Forelimb muscle (tissue), 1 donor: ENCODE results near the gene FCHO1. TPM values are rescaled to one million over a fixed set of nuclear protein-coding genes. Genes with fewer than 3 reads are reported as not detected.
"Not testable (repeated sequence)": the region's sequence is repeated elsewhere in the genome, so short reads cannot be mapped to it uniquely, and the experiment has no call there.

Experiments used
- DNase-seq: peaks from one replicate; pipeline ENCODE4 v3.0.0-alpha.2; 2013; ENCODE audit warnings: low read depth
- polyA plus RNA-seq: library from polyadenylated mRNA; unstranded; fragments of 120-200 nt; gene quantifications from one replicate; pipeline ENCODE4 v1.2.1, GENCODE V29; 2013; ENCODE audit not compliant: insufficient read length

Gene FCHO1
- polyA plus RNA-seq, 1 donor, result 0.83 TPM

DNA sequence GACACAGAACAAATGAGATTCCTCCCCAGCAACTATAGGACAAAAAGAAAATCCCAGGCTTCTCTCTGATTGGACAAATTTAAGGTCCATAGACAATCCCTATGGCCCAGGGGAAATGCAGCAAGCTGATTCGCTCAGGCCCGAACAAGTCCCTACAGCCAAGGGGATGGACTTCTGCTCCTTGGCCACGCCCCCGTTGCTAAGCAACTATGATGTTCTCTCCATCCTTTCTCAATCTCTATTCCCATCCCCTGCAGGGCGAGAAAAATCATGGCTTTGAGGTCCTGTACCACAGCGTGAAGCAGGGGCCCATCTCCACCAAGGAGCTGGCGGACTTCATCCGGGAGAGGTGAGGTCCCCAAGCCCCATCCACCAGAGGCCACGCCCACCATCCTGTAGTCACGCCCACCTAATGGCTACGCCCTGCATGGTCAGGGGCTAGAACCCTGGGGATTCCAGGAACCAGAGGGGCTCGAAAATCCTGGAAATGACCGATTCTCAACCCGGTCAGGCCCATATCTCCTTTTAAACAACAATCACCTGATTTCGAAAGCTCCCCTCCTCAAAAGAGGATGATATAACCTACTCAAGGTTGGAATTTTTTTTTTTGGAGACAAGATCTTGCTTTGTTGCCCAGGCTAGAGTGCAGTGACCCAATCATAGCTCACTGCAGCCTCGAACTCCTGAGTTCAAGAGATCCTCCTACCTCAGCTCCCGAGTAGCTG lies 11.4 kb downstream of the FCHO1 start:
- DNase-seq, result no peak

DNA sequence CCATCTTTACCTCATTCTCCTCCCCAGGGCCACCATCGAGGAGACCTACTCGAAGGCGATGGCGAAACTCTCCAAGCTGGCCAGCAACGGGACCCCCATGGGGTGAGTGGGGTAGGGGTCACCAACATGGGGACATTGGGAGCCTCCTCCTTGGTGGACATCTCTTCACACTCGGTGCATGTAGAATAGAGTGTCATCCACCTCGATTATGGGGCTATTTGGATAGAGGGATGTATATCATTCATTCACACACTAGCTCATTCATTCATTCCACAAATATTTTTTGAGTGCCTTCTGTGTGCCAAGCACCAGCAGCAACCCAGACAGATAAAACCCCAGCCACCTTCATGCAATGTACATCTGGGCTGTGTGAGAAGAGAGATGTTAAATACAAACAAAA lies 13.1 kb downstream of the FCHO1 start:
- DNase-seq, result no peak

DNA sequence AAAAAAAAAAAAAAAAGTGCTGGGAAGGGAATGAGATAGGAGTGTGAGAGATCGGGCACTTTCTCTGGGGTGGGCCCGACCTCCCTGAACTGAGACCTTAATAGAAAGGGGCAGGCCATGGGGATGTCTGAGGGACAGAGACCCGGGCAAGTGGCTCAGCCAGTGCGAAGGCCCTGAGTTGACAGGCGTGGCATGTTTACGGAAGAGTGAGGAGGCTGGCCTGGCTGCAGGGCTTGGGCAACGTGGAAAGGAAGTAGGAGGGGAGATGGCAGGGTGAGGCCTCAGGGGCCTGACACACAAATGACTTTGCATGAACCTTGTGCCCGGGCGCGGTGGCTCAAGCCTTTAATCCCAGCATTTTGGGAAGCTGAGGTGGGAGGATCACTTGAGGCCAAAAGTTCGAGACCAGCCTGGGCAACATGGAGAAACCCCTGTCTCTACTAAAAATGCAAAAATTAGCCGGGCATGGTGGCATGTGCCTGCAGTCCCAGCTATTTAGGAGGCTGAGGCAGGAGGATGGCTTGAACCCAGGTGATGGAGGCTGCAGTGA lies 13.9 kb downstream of the FCHO1 start:
- no peak for DNase-seq

DNA sequence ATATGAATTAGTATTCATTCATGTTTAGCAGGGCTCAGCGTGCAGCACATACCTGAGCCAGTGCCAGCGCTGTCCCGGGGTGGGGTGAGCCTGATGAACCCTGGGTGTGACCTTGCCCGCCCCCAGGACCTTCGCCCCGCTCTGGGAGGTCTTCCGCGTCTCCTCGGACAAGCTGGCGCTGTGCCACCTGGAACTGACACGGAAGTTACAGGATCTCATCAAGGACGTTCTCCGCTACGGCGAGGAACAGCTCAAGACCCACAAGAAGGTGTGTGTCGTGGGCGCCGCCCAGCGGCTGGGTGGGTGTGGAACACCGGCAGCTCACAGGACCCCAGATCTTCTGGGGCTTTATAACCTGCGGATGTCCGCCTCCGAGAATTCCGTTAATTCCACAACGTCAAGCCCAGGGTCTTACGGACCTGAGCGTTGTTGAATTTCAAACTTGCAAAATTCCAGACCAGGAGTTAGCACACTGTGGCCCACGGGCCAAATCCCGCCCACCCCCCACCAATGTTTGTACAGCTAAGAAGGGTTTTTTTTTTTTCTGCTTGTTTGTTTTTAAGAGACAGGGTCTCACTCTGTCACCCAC lies 15.4 kb downstream of the FCHO1 start:
- DNase-seq, result no peak

DNA sequence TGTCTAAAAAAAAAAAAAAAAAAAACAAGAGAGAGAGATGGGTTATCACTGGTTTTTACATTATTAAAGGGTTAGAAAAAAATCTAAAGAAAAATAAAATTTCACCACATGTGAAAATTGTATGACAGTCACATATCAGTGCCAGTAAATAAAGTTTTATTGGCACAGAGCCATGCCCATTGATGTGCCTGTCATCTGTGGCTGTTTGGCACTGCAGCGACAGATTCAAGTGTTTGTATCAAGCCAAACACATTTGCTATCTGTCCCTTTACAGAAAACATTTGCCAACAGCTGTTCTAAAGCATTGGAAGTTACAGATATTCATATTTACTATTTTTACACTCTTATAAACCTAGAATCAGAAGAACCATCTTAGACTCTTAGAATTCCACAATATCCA lies 16.3 kb downstream of the FCHO1 start:
- DNase-seq, result no peak

DNA sequence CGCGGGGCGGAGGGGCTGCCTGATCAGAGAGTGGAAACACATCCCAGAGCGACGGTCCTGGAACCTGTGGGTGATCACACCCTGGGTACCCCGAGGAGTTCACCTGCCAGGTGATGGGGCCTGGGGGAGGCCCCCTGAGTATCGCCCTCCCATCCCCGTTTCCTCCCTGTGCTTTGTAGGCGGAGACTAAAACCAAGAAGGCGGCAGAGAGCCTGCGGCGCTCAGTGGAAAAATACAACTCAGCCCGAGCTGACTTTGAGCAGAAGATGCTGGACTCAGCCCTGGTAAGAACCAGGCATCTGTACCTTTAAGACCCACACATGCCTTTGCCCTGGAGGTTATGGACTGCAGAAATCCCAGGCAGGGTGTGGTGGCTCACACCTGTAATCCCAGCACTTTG lies 19.3 kb downstream of the FCHO1 start:
- DNase-seq, result no peak

DNA sequence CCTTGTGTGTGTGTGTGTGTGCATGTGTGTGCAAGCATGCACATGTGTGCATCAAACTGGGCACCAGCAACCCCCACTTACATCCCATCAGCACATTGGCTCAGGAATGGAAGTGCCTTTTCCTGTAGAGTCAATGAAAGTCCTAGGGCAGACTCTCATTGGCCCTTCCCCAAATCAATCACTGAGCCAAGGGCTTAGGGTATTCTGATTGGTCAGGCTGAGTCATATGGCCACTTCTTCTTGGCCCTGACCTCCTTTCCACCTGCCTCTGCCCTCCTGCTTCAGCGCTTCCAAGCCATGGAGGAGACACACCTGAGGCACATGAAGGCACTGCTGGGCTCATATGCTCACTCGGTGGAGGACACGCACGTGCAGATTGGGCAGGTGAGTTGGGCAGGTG lies 20.9 kb downstream of the FCHO1 start:
- DNase-seq, result no peak

DNA sequence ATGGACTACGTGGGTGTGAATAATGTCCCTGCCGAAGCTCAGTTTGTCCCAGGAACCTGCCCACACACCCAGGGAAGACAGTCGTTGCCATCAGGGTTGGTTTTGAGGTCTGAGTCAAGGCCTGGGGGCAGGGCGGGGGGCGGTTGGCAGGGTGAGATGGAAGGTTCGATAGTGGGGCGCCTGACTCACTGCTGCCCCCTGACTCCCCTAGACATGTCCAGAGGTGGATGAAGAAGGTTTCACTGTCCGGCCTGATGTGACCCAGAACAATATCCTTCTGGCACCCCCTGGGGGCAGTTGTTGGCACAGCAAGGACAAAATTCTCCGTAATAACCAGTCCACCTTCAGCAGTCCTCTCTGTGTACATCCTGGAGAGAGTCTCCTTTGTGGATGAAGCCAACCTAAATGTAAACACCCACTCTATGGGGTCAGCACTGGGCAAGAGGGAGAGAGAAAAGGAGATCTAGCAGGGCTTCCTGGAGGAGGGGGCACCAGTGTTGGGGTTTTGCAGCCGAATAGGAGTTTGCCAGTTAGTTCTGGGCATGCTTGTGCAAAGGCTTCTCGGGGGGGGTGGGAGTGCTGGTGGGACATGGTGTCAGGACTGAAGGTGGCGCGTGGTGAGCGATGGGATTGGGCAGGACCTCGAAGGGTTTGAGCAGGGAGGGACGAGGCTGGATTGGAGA lies 24.1 kb downstream of the FCHO1 start:
- no peak for DNase-seq

DNA sequence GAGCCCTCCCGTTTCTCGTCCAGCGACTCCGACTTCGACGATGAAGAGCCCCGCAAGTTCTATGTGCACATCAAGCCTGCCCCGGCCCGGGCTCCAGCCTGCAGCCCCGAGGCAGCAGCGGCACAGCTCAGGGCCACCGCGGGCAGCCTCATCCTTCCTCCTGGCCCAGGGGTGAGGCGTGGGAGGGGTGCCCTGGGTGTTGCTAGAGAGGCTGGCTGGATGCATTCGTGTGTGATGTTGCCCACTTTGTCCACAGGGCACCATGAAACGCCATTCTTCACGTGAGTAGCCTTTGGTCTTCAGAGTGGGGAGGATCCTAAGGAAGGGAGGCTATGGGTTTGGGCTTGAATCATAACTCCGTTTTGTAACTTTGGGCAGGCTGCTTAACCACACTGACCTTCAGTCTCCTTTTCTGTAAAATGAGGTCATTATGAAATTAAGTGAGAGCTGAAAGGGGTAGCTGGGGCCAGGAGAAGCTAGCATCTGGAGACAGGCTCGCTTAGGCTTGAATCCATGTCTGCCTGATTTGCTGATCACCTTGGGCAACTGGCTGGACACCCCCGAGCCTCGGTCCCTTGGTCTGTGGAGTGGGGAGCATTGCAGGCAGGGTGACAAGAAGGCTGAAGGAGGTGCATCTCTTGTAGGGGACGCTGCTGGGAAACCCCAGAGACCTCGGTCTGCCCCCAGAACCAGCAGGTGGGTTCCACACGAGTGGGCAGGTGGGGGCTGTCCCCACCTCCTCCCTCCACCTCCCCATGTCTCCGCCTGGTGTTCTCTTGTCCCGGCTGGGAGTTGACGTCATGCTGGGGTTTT lies 24.9 kb downstream of the FCHO1 start:
- no peak for DNase-seq

DNA sequence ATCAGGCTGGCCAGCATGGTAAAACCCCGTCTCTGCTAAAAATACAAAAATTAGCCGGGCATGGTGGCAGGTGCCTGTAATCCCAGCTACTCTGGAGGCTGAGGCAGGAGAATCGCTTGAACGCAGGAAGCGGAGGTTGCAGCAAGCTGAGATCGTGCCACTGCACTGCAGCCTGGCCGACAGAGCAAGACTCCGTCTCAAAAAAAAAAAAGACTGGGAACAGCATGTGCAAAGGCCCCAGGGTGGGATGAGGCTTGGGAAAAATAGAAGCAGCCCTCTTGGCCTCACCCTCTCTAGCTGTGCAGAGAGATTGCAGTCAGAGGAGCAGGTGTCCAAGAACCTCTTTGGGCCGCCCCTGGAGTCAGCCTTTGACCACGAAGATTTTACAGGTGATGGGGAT lies 26.6 kb downstream of the FCHO1 start:
- DNase-seq, result not testable (repeated sequence)

DNA sequence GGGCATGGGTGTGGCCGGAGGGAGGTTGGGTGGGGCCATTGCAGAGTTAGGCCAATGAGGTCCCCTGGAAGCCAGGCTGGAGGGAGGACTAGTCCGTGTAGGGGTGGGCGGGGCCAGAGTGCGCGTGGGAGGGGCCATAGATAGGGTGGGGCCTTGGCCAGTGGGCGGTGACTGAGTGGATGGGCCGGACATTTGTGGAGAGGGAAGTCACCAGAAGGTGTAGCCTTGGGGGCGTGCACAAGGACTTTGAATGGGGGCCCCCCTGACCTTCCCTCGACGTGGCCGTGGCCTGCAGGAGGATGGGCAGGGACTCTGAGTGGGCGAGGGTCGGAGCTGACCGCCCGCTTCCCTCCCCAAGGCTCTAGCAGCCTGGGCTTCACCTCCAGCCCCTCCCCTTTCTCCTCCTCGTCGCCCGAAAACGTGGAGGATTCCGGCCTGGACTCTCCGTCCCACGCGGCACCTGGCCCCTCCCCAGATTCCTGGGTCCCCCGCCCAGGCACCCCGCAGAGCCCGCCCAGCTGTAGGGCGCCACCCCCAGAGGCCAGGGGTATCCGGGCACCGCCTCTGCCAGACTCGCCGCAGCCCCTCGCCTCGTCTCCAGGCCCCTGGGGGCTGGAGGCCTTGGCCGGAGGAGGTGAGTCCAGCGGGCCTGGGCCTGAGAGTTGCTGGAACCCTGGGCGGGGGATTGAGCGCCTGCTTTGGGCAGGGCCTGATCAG lies 27.1 kb downstream of the FCHO1 start:
- no peak for DNase-seq

DNA sequence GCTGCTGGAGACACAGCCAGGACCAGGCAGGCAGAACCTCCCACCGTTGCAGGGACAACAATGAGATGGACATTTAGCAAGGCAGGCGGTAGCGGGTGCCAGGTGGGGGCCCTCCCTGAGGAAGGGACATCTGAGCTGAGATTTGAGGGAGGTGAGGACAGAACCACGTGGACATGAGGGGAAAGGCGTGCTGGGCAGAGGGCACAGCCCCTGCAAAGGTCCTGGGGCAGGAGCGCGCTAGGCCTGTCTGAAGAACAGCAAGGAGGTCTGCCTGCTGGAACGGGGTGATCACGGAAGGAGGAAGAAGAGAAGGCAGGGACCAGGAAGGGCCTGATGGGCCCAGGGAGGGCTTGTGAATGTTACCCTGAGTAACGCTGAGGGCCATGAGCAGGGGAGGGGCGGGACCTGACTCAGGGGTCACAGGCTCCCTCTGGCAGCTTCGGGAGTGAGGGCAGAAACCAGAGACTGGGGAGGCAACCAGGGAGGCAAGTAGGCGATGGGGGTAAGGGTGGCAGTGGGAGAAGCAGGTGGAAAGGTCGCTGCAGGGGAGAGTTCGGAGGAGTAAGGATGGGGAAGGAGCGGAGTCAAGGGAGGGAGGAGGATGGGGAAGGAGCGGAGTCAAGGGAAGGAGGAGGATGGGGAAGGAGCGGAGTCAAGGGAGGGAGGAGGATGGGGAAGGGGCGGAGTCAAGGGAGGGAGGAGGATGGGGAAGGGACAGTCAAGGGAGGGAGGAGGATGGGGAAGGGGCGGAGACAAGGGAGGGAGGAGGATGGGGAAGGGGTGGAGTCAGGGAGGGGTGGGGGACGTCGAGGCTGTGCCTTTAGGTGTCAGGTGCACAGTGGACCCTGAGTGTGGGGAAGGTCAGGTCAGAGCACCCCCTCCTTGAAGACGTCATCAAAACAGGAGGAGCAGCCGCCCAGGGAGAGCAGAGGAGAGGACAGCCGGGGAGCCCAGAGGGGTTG lies 28.0 kb downstream of the FCHO1 start:
- no peak for DNase-seq

DNA sequence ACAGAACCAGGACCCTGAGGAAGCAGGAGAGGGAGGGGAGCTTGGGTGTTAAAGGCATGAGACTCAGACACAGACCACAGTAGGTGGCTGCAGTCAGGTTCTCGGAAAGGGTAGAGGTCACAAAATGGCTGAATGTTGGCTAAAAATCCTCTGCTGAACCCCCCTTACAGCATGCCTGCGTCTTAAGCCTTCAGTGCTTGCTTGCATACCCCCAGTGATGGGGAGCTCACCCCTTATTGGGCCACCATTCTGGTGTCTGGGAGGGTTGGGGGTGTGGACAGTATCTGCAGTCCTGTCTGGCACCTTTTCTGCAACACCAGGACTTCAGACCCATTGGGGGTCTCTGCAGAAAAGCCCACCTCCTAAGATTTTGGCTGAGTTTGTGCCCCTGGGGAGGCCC lies 29.5 kb downstream of the FCHO1 start:
- DNase-seq, result no peak

DNA sequence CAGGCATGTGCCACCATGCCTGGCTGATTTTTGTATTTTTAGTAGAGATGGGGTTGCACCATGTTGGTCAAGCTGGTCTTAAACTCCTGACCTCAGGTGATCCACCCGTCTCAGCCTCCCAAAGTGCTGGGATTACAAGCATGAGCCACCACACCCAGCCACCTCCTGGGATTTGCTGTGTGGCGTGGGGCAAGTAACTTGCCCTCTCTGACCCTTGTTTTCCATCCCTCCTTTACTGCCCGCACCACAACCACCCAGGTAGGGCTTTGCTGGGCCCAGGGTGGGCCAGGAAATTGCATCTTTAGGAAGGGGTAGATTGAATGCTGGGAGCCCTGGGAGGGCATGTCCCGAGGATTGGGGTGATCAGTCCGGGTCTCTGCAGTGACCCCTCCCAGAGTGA lies 32.4 kb downstream of the FCHO1 start:
- not testable (repeated sequence) for DNase-seq

DNA sequence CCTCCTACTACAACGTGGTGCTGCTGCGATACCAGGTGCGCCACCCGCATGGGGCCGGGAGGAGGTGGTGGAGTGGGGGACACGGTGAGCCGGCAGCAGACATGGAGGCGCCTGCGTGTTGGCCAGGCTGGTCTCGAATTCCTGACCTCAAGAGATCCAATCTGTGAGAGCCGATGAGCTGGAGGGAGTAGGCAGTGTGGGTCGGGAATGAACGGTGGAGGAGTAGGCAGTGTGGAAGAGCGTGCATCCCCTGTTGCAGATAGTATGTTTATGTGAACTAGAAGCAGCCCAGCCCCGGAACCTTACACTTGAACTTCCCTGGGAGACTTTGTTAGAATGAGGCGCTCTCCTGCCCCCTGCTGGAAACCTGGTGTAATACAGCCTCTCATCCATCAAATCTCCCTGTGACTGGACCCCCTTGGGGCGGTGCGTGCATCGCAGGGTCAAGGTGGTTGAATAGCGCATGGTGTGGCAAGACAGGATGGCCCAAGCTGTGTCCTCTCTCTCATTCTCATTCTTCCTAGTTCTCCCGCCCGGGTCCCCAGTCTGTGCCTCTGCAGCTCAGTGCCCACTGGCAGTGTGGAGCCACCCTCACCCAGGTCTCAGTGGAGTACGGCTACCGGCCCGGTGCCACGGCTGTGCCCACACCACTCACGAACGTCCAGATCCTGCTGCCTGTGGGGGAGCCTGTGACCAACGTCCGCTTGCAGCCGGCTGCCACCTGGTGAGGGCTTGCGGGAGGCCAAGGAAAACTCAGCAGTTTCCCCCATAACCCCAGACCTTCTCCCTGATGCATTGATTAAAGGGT lies 33.1 kb downstream of the FCHO1 start:
- no peak for DNase-seq

DNA sequence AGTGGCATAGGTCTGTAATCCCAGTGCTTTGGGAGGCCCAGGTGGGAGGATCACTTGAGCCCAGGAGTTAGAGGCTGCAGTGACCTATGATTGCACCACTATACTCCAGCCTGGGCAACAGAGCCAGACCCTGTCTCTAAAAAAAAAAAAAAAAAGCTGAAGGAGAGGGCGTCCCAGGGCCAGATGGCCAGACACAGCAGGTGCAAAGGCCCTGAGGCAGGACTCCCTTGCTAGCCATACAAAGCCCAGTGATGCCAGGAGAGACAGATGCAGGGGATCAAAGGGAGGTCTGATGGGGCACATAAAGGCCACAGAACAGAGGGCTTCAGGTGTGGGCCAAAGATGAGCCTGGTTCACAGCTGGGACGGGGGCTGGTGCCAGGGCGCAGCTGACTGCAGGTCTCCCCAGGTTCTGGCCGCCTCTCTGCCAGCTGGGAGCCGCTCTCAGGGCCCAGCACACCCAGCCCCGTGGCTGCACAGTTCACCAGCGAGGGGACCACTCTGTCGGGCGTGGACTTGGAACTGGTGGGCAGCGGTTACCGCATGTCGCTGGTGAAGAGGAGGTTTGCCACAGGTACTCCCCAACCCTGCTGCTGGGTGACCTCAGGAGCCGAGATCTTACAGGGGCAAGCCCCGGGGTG lies 36.1 kb downstream of the FCHO1 start:
- no peak for DNase-seq

DNA sequence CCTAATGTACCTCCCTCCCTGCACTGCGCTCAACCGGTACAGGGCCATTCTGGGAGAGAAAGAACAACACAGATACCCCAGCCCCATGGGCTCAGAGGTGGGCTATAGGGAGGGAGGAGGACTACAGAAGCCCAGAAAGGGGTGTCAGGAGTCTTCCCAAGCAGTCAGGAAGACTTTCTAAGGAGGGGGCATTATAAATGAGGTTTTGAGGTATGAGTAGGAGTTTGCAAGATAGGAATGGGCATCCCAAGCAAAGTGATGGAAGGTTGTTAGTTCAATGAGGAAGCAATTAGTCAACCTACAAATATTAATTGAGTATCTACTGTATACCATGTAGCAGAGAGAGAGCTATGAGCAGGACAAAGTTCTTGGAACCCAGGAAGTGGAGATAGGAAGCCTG lies 37.4 kb downstream of the FCHO1 start:
- no peak for DNase-seq

DNA sequence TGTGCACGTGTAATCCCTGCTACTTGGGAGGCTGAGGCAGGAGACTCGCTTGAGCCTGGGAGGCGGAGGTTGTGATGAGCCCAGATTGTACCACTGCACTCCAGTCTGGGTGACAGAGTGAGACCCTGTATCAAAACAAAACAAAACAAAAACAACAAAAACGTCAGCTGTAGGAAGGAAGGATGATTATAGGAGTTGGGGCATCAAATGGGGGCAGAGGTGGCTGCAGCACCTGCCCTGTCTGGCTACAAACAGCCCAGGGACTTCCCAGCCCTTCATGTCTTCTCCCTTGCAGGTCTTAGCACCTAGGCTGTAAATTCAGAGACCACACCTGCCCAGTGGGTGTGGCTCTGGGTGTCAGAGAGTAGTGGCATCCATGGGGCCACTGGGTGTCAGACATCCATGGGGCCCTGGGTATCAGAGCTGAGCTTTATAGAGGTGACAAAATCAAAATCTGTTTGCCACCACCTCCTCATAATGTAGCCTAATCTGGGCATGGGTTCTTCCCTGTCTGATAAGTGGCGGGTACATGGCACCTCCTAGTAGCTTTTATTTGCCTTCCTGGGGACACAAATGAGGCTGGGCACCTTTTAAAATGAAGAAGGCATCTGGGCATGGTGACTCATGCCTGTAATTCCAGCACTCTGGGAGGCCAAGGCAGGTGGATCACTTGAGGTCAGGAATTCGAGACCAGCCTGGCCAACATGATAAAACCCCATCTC lies 38.9 kb downstream of the FCHO1 start:
- no peak for DNase-seq
